Measurements from ENCODE around the gene XYLT2.

- TF ChIP-seq RFX5 (IDR thresholded peaks at IDR 0.05; ENCODE audit: low read depth, low read length) (no peak), POLR2AphosphoS2 (IDR thresholded peaks at IDR 0.05; ENCODE audit: low read depth, low read length) (no peak), CEBPB (IDR thresholded peaks at IDR 0.05; ENCODE audit: borderline replicate concordance, low read depth, low read length) (no peak), SAFB2 (CRISPR knock-in tag; IDR thresholded peaks at IDR 0.05; ENCODE audit: borderline replicate concordance, low read depth) (no peak), CENPT (CRISPR knock-in tag; IDR thresholded peaks at IDR 0.05; ENCODE audit: low read depth) (no peak), ZNF816 (CRISPR knock-in tag; IDR thresholded peaks at IDR 0.05; ENCODE audit: borderline replicate concordance) (no peak), IKZF4 (CRISPR knock-in tag; IDR thresholded peaks at IDR 0.05; ENCODE audit: borderline replicate concordance, low read depth, not compliant biosample characterization) (no peak), YY1 (IDR thresholded peaks at IDR 0.05; ENCODE audit: insufficient read depth, insufficient replicate concordance, low read depth, low read length) (no peak), ZBTB21 (CRISPR knock-in tag; IDR thresholded peaks at IDR 0.05) (no peak), FOXM1 (CRISPR knock-in tag; IDR thresholded peaks at IDR 0.05) (no peak), IRF2 (CRISPR knock-in tag; IDR thresholded peaks at IDR 0.05) (no peak), EP300 (IDR thresholded peaks at IDR 0.05; ENCODE audit: low read depth in 2 of 2, low read length in 2 of 2) (no peak), EP300 (CRISPR knock-in tag; IDR thresholded peaks at IDR 0.05; ENCODE audit: borderline replicate concordance) (no peak), ZNF781 (CRISPR knock-in tag; IDR thresholded peaks at IDR 0.05; ENCODE audit: borderline replicate concordance, not compliant biosample characterization) (no peak)
Measured at GRCh38 chr17:50359998-50360461, 14.1 kb downstream of the XYLT2 start.

Measured in HepG2 (cell line).